HEK293T (cell line): ENCODE data around the gene ITPK1.

Source experiments
- CTCF ChIA-PET: fragments of 350-600 bp; formaldehyde crosslinking; extraction: SDS; loops from one replicate; lab custom pipeline; 2021; ENCODE audit warnings: antibody characterized with exemption, inconsistent platforms; lab: Yijun Ruan, JAX
- POLR2A ChIA-PET: fragments of 350-600 bp; formaldehyde crosslinking; extraction: SDS; loops from one replicate; lab custom pipeline; 2020; ENCODE audit warnings: antibody characterized with exemption, inconsistent platforms; lab: Yijun Ruan, JAX
- DNase-seq: peaks from one replicate; pipeline ENCODE4 v3.0.0; 2012; ENCODE audit warnings: mixed read lengths; ENCODE audit errors: extremely low spot score
- ARNT ChIP-seq: fragments of 450-650 bp; IDR thresholded peaks from 2 replicates; pipeline ENCODE4 v1.6.1; 2017; ENCODE audit warnings: mild to moderate bottlenecking
- BHLHE40 ChIP-seq: fragments of 450-650 bp; IDR thresholded peaks from 2 replicates; pipeline ENCODE4 v1.6.1; 2016; ENCODE audit warnings: mild to moderate bottlenecking, moderate library complexity, borderline replicate concordance
- CTBP1 ChIP-seq: fragments of 450-650 bp; IDR thresholded peaks from 2 replicates; pipeline ENCODE4 v1.6.1; 2016; ENCODE audit warnings: borderline replicate concordance
- ELF4 ChIP-seq: fragments of 450-650 bp; IDR thresholded peaks from 2 replicates; pipeline ENCODE4 v1.6.1; 2017; ENCODE audit warnings: antibody characterized with exemption
- FOXA1 ChIP-seq: fragments of 450-650 bp; IDR thresholded peaks from 2 replicates; pipeline ENCODE4 v1.6.1; 2016; ENCODE audit warnings: mild to moderate bottlenecking
- FOXK2 ChIP-seq: fragments of 450-650 bp; IDR thresholded peaks from 2 replicates; pipeline ENCODE4 v1.6.1; 2016; ENCODE audit warnings: mild to moderate bottlenecking
- FOXM1 ChIP-seq: fragments of 450-650 bp; IDR thresholded peaks from 2 replicates; pipeline ENCODE4 v1.6.1; 2017; ENCODE audit warnings: mild to moderate bottlenecking, borderline replicate concordance
- HDGF ChIP-seq: fragments of 450-650 bp; IDR thresholded peaks from 2 replicates; pipeline ENCODE4 v1.6.1; 2017; ENCODE audit warnings: antibody characterized with exemption, borderline replicate concordance
- L3MBTL2 ChIP-seq: fragments of 450-650 bp; conservative IDR thresholded peaks from 2 replicates; pipeline ENCODE4 v1.6.1; 2016; ENCODE audit warnings: mild to moderate bottlenecking
- LEF1 ChIP-seq: fragments of 450-650 bp; IDR thresholded peaks from 2 replicates; pipeline ENCODE4 v1.6.1; 2017; ENCODE audit warnings: mild to moderate bottlenecking, borderline replicate concordance
- NFRKB ChIP-seq: fragments of 450-650 bp; IDR thresholded peaks from 2 replicates; pipeline ENCODE4 v1.6.1; 2016; ENCODE audit warnings: mild to moderate bottlenecking, moderate library complexity
- SP1 ChIP-seq: fragments of 450-650 bp; IDR thresholded peaks from 2 replicates; pipeline ENCODE4 v1.6.1; 2017
- SUZ12 ChIP-seq: fragments of 450-650 bp; IDR thresholded peaks from 2 replicates; pipeline ENCODE4 v1.6.1; 2016; ENCODE audit warnings: mild to moderate bottlenecking
- TARDBP ChIP-seq: fragments of 450-650 bp; IDR thresholded peaks from 2 replicates; pipeline ENCODE4 v1.6.1; 2016
- ZNF384 ChIP-seq: fragments of 450-650 bp; IDR thresholded peaks from 2 replicates; pipeline ENCODE4 v1.6.1; 2016
- TF ChIP-seq, protein P1 (sequence below): fragments of 450-650 bp; IDR thresholded peaks from 2 replicates; pipeline ENCODE4 v1.6.1; 2016

ITPK1 gene

DNA sequence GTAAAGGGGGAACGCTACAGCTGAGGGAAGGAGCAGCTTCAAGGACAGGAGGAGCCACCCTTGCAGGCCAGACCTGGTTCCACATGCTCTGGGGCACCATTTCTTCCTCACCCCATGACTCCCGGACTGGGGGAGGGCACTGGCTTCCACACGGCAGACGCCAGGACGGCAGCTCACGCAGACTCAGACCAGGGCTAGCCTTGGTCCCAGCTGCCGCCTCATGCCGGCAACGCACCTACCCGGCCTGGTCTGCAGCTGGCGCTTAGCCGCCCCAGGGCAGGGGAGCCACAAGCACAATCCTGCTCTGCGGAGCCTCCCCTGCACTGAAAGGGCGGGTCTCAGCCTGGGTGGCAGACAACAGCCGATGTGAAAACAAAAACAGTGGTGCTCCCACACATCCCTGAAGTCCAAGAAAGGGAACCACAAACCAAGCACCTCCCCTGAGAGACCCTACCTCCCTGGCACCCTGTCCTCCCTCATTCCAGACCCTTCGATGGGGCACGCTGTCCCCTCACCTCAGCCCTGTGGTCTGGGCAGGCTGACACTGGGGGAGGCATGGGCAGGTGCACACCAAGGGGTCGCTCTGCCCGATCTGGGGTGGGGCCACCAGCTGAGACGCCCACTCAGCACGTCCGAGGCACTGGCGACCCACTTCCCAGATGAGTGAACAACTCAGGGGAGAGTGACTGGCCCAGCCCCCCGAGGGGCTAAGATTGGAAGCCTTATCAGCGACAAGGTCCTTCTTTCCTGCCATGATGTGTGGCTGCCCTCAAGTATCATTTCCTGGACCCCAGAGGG, 127.8 kb downstream of the ITPK1 start:
- ChIA-PET CTCF (no interaction called here), POLR2A (no interaction called here)
- no peak for DNase-seq
- TF ChIP-seq ARNT (no peak), HDGF (no peak)
- TF ChIP-seq, protein P1, sequence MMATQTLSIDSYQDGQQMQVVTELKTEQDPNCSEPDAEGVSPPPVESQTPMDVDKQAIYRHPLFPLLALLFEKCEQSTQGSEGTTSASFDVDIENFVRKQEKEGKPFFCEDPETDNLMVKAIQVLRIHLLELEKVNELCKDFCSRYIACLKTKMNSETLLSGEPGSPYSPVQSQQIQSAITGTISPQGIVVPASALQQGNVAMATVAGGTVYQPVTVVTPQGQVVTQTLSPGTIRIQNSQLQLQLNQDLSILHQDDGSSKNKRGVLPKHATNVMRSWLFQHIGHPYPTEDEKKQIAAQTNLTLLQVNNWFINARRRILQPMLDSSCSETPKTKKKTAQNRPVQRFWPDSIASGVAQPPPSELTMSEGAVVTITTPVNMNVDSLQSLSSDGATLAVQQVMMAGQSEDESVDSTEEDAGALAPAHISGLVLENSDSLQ: no peak

DNA sequence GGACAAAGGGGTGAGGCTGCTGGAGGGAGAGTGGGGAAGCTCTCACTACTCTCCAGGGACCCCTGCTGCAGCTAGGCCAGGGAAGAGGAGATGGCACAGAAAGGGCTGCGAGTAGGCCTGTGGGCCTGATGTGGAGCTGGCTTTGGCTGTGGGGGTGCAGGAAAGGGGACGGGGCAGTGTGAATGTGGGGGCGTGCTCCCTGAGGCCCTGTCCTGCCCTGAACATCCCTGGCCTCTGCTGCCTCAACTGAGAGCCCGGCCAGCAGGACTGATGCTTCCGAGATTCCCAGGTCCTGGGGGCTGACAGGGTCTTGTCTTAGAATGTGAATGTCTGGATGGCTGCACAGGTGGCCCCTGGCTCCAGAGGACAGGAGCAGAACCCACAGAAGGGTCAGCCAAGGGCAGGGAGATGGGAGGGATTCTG, 128.6 kb downstream of the ITPK1 start:
- ChIA-PET CTCF (no interaction called here), POLR2A (no interaction called here)
- no peak for DNase-seq
- TF ChIP-seq ZNF384: no peak
- TF ChIP-seq CTBP1: no peak
- TF ChIP-seq, protein P1: no peak
- TF ChIP-seq BHLHE40: no peak
- no peak for TF ChIP-seq HDGF
- no peak for TF ChIP-seq L3MBTL2
- no peak for TF ChIP-seq ELF4
- TF ChIP-seq FOXA1: no peak
- no peak for TF ChIP-seq TARDBP
- no peak for TF ChIP-seq NFRKB
- no peak for TF ChIP-seq FOXM1
- TF ChIP-seq SUZ12: no peak
- TF ChIP-seq SP1: no peak

DNA sequence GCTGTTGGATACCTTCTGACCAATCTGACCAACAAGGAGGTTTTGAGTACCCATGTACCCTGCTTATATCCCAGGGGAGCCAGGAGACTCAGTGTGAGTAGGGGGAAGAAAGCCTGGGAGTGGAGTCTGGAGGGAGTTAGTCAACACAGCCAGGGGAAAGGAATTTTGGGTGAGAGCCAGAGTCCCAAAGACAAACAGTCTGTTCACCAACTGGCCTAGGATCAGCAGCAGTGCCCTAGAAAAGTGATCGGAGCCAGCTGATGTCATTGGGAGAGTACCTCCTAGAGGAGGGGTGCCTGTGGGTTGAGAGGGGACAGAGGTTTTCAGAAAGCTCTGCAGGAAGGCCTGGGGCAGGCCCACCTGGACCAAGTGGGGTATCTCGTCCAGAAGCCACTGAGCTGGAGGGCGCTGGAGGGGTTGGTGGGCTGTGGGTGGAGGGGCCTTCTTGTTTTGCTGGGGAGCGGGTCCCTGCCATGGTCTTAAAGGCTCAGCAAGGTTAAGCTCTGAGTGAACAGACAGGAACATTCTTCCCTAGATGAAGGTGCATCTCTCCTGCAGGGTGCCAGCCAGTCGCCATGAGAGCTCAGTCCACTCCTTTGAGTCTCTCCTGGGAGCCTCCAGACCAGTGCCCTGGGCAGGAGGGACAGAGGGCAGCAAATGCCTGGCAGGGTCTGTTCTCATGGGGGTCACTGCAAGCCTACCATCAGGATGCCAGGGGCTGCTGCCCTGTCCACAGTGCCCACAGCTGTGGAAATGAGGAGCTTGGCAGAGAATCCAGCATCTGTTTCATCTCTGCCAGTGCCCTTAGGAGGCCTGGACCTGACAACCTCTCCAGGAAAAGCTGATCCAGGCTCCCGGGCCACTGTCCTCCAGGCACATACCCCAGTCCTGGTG, 129.2 kb downstream of the ITPK1 start:
- no peak for TF ChIP-seq HDGF
- no peak for TF ChIP-seq ELF4
- TF ChIP-seq L3MBTL2: no peak
- TF ChIP-seq ZNF384: no peak
- TF ChIP-seq ARNT: no peak
- TF ChIP-seq FOXK2: no peak
- TF ChIP-seq FOXA1: no peak
- TF ChIP-seq LEF1: no peak
- TF ChIP-seq TARDBP: no peak
- no peak for TF ChIP-seq SUZ12
- TF ChIP-seq SP1: no peak
- TF ChIP-seq FOXM1: no peak
- TF ChIP-seq, protein P1: no peak
- no peak for TF ChIP-seq BHLHE40
- no peak for TF ChIP-seq NFRKB
- DNase-seq: no peak
- ChIA-PET CTCF (no interaction called here), POLR2A (no interaction called here)

DNA sequence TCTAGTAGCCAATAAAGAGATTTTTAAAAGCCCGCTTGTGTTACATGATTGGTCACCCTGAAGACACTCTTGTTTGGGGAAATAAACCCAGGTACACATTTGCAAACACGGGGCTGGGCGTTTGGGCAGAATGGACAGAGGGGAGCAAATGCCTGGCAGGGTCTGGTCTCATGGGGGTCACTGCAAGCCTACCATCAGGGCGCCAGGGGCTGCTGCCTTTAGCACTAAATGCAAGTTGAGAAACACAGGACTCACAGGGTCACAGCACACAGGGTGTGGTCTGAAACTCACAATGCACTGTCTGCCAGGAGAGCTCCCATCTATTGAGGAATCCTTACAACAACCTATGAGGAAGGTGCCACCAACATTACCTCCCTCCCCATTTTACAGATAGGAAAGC, 130.2 kb downstream of the ITPK1 start:
- TF ChIP-seq CTBP1 (no peak), ZNF384 (no peak), HDGF (no peak), NFRKB (no peak), FOXA1 (no peak), SP1 (no peak), LEF1 (no peak), SUZ12 (no peak), FOXK2 (no peak), TARDBP (no peak), FOXM1 (no peak), BHLHE40 (no peak)
- TF ChIP-seq, protein P1: no peak
- POLR2A ChIA-PET: no interaction called here
- DNase-seq: no peak
- CTCF ChIA-PET: no interaction called here

DNA sequence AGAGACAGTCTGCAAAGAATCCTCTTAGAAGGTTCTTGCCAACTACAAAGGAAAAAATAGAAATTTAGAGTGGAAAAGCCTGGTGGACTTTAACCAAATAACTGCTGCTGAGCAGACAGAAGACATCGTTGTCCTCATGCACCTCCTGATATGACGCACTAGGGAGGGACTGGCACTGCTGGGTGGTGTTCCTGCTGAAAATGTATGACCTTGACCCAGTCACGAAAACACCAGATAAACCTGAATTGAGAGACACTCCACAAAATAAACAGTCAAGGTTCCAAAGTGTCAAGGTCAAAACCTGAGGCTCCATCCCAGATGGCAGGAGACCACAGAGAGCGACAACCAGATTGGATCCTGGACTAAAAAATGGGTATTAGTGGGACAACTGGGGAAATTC, 130.8 kb downstream of the ITPK1 start:
- ChIA-PET CTCF (no interaction called here), POLR2A (no interaction called here)
- no peak for DNase-seq
- TF ChIP-seq FOXA1: no peak
- no peak for TF ChIP-seq SP1
- no peak for TF ChIP-seq HDGF
- no peak for TF ChIP-seq TARDBP
- no peak for TF ChIP-seq LEF1
- no peak for TF ChIP-seq ZNF384
- no peak for TF ChIP-seq SUZ12
- TF ChIP-seq CTBP1: no peak
- TF ChIP-seq BHLHE40: no peak
- no peak for TF ChIP-seq FOXM1
- TF ChIP-seq NFRKB: no peak
- no peak for TF ChIP-seq FOXK2
- TF ChIP-seq ARNT: no peak
- TF ChIP-seq, protein P1: no peak
- no peak for TF ChIP-seq L3MBTL2
- TF ChIP-seq ELF4: no peak
